ENCODE data around the gene TRA2A.

Gene TRA2A

DNA sequence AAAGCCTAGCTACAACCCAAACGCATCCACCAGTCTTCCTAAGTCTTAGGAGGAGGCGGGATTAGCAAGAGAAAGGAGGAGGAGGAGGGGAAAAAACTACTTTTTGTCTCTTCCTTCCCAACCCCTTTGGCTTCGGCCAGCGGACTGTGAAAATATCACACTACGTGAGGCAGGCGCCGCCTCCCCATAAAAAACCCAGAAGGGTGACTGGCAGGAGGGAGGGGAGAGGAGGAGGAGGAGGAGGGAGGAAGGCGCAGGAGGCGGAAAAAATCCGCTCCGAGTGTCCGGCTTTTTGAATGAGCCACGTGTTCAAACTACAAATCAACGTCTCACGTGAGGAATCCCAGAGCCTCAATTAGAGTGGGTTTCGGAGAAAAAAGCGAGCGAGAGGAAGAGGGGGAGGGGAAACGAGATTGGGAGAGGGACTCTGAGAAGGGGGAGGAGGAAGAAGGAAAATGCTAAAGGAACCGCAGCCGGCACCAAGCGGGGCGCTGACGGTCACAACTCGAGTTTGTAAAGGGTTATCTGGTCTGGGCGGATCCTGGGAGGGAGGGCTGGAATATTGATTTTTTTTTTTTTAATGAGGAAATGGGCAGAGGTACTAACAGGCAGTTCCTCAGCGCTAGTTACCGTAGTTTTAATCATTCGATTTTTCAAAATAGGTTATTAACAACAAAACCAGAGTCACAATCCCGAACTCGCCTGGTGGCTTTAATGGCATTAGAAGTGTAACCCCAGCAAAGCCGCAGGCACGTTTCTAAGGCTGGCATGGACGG, 61.3 kb downstream of the TRA2A start, which contains the start of gene IGF2BP3:
Gene IGF2BP3, minus strand, starts transcription at position 162 of the 776 bp plus-strand sequence. CDS start 381 bp downstream, outside the sequence.
- DNase-seq (ENCODE audit: low spot score): peak; percentile 73

DNA sequence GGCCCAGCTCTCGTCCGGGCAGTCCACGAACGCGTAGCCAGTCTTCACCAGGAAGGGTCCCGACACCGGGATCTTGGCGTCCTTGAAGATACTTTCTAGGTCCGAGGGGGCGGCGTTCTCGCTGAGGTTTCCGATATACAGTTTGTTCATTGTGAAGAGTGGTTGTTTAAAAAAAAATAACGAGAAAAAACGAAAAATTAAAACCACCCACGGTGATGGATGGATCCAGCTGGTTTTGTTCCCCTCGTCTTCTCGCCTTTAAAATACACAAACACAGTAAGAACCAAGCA, 61.9 kb downstream of the TRA2A start:
- no peak for DNase-seq (ENCODE audit: low spot score)

DNA sequence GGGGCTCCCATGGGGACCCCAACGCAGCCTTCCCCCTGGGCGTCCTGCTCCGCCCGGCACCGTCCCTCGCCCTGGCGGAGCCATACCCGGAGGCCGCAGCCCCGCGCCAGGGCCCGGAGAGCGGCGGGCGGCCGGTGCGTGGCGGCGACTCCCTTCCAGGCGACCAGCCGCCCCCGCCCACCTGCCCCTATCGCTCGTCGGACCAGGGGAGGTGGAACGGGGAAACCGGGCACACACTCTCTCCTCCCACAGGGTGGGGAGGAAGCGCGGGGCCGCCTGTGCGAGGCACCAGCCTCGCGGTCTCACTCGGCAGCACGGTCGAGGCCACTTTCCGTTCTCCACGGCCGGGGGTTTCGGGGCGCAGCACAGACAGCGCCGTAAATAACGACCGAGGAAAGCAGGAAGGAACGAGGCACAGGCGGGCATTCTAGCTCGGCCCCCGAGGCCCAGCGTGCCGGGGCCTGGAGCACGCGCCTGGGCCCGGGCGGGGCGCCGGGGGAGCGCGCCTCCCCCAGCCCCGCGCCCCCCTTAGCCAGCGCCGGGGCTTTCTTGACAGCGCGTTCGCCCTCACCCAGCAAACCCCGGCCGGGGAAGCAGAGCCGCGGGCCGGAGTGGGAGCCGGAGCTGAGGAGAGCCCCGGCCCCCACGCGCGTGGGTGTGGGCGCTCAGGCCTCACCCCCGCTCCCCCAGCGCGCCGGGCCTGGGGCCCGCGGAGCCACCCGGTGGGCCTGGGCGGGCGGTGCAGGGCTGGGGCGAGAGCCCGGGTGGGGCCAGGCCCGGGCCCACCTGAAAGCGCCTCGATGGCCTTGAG, 62.4 kb downstream of the TRA2A start:
- peak; percentile 64 for DNase-seq (ENCODE audit: low spot score)

DNA sequence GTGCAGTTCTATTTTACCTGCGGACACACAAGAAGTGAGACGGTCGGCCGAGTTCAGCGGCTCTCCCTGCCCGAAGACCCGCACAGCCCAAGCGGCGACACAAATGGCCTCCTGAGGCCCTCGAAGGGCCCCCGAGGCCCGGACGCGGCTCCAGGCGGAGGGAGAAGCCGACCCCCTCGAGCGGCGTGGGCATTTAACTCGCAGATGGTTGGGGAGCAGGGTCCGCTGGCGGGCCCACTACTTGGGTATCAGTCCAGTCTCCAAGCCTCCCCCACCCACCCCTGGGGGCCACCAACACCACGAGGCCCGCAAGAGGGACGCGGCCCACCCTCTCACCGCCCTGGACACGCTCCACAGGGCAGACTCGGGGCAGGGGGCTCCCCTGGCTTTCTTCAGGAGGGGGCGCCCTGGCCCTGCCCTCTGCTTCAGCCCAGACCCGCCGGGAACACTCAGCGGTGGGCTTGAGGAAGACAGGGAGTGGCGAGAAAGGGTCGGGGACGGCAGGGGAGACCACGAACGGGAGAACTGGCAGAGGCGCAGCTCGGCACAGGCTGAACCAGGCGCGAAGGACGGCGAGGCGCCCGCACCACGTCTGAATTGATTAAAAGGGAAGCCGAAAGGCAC, 63.1 kb downstream of the TRA2A start:
- no peak for DNase-seq (ENCODE audit: low spot score)

DNA sequence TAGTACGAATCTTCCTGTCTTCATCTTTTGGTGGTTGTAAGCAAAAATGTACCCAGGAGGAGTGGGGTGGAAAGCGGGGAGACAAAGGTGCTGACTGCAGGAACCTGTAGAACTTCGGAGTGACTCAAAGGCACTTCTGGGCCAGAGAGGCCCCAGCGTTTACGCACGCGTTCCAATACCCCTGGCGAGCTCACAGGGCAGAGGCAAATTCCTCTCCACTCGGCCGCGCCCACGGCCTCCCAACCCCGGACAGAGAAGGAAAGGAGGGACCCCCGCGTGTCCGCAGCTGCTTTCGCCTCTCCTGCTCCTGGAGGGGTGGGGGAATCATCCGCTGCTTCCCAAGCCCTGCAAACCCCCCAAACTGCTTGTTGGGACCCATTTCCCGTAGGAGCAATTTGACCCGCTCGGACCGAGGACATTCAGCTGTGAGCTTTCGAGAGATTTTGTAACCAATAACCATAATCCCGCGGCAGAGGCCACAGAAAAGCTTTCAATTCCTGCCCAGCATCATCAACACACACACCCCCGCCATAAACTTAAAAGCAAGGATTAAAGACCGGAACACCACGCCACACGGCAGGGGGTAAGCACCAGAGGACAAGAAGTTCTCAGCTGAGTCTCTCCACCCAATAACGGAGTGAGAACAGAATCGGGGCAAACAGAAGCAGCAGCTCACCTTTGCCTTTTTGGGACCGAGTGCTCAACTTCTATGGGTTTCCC, 63.8 kb downstream of the TRA2A start:
- DNase-seq (ENCODE audit: low spot score): no peak

DNA sequence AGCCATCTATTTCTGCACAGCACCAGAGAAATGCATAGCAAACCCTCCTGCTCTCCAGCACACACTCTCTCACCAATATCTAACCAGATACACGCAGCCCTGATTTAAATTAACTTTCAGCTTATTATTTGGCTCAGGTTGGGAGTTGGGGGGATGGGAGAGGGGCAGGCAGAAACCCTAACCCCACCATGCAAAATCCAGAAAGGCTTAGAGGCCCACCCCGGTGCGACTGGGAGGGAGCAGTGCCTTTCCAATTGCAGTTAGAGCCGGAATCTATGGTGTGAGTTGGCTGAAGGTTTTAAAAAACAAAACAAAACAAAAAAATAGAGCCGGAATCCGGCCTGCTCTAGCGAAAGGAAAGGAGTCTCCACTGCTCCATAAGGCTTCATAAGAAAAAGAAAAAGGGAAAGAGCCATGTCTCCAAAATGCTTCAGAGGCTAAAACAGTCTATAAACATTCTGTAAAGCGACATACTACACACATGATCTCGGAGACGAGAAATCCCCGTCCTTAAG, 64.4 kb downstream of the TRA2A start:
- DNase-seq (ENCODE audit: low spot score): no peak

DNA sequence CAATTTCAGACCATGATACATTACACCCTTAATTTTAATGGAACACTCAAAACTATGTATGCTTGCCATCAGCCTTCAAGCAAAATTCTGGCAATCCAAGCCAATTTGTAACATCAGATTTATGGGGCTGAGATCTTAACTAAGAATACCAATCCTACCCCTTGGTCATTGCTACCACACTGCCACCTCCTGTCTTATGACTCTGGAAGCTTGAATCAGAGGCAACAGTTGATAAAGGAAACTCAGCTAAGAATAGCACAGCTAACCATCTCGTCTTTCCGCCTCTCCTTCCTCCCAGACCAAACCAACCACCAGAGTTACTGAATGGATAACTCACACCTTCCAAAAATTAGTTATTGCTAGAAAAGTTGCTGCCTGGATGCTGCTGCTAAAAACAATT, 68.9 kb downstream of the TRA2A start:
- no peak for DNase-seq (ENCODE audit: low spot score)

DNA sequence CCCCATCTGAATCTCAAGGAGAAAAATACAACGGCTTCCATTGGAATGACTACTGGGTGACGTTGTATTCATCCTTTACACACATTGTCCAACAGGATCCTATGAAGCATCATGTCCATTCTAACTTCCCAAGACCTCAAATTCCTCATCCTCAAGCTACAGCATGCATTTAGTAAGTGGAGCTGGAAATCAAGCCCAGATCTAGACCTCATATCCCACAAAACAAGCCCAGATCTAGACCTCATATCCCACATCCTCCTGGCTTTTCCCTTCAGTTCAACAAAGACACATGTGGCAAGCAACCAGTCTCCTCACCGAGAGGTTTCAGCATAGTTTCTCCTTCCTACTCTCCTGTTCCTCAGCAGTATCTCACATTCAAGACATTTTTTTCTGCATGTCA, 73.7 kb downstream of the TRA2A start:
- DNase-seq (ENCODE audit: low spot score): no peak

DNA sequence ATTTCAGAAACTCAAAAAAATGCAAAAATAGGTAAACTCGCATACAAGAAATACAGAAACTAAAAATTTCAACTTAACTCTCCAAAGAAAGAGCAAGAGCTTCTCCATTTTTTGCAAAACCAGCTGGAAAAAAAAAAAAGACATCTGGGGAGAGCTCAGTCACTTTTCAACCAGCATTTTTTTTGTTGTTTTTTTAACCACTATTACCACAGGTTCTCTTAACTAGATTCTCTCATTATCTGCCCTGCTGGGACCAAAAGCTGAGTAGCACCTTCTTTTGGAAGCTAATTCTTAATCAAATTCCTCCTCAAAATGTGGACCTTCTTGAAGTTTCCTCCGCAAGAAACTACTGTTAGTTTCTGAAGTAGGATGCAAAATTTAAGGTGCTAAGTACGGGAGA, 75.7 kb downstream of the TRA2A start:
- DNase-seq (ENCODE audit: low spot score): no peak

DNA sequence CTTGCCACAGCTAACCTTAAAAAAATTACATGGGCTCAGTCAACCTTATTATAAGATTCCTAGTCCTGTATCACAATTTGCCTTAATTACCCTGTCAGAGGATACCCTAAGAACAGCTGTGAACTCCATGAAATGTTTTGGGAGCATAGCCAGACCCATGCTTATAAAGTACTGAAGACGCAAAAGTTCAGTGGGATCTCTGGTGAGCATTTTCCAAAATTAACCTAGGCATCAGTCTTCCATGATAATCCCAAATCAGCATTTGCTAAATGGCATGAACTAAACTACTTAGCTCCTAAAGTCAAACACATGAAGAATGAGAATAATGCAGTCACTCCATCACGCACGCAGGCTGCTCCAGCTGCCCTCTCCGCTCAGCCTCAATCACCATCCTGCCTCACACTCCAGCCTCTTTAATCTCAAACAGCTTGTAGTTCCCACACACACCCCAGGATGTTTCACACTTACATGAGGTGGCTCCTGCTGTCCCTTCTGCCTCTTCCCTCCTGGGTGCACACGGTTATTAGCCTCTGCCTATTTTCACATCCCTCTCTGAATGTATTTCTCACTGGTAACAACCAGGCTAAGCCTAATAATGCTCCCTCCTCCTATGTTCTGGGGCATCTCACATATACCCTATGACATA, 76.8 kb downstream of the TRA2A start:
- DNase-seq (ENCODE audit: low spot score): peak; percentile 64
